ENCODE results near the gene C6orf52.

DNA sequence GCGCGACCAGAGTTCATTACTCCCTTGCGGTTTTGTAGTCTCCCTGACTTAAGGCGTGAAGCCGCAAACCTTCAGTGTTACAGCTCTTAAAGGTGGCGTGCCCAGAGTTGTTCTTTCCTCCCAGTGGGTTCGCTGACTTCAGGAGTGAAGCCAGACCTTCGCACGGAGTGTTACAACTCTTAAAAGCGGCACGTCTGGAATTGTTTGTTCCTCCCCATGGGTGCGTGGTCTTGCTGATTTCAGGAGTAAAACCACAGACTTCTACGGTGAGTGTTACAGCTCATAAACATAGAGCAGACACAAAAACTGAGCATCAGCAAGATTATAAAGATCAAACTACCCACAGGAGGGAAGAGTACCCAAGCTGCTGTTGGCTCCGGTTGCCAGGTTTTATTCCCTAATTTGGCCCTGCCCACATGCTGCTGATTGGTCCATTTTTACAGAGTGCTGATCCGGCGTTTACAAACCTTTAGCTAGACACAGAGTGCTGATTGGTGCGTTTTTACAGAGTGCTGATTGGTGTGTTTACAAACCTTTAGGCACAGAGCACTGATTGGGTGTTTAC lies 38.8 kb upstream of the C6orf52 start:
- TF ChIP-seq, protein P1, sequence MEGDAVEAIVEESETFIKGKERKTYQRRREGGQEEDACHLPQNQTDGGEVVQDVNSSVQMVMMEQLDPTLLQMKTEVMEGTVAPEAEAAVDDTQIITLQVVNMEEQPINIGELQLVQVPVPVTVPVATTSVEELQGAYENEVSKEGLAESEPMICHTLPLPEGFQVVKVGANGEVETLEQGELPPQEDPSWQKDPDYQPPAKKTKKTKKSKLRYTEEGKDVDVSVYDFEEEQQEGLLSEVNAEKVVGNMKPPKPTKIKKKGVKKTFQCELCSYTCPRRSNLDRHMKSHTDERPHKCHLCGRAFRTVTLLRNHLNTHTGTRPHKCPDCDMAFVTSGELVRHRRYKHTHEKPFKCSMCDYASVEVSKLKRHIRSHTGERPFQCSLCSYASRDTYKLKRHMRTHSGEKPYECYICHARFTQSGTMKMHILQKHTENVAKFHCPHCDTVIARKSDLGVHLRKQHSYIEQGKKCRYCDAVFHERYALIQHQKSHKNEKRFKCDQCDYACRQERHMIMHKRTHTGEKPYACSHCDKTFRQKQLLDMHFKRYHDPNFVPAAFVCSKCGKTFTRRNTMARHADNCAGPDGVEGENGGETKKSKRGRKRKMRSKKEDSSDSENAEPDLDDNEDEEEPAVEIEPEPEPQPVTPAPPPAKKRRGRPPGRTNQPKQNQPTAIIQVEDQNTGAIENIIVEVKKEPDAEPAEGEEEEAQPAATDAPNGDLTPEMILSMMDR (IDR thresholded peaks at IDR 0.05) = no peak
- no peak for TF ChIP-seq EZH2 (IDR thresholded peaks at IDR 0.05)

Measured in neural progenitor cell (in vitro differentiated cells).